ENCODE measurements around the gene CHSY1.

CHSY1 gene

DNA sequence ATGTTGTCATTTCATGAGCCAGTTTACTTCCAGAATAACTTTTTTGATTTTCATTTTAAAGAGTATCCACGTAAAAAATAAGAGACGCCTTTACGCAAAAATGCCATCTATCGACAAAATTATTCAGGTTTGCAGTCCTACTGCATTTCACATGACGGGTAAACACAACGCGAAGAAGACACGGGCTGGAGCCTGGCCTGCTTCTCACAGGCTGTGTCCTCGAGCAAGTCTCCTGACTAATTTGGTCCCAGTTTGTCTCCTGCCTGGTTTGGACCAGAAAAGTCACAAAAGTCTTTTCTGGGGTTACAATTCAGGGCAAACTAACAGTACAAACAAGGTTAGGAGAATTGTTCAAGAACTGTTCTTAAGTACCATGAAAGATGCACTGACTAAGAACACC, 51.7 kb downstream of the CHSY1 start:
- DNase-seq (ENCODE audit: low read depth) = no peak
- H3K4me3 ChIP-seq (ENCODE audit: low read depth, low read length) = no peak overlapping the region
- in situ Hi-C loops (cut with HindIII; ENCODE audit: low sequenced_read_pairs) = no loop called here
- TF ChIP-seq, protein P1, sequence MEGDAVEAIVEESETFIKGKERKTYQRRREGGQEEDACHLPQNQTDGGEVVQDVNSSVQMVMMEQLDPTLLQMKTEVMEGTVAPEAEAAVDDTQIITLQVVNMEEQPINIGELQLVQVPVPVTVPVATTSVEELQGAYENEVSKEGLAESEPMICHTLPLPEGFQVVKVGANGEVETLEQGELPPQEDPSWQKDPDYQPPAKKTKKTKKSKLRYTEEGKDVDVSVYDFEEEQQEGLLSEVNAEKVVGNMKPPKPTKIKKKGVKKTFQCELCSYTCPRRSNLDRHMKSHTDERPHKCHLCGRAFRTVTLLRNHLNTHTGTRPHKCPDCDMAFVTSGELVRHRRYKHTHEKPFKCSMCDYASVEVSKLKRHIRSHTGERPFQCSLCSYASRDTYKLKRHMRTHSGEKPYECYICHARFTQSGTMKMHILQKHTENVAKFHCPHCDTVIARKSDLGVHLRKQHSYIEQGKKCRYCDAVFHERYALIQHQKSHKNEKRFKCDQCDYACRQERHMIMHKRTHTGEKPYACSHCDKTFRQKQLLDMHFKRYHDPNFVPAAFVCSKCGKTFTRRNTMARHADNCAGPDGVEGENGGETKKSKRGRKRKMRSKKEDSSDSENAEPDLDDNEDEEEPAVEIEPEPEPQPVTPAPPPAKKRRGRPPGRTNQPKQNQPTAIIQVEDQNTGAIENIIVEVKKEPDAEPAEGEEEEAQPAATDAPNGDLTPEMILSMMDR (IDR thresholded peaks at IDR 0.05; ENCODE audit: low read depth, low read length, missing control alignments) = no peak

GRCh38 chr15:101198800-101199199, 53.0 kb downstream of the CHSY1 start:
- in situ Hi-C loops (cut with HindIII; ENCODE audit: low sequenced_read_pairs) = no loop called here
- TF ChIP-seq, protein P1 (IDR thresholded peaks at IDR 0.05; ENCODE audit: low read depth, low read length, missing control alignments) = no peak
- no peak for DNase-seq (ENCODE audit: low read depth)
- H3K4me3 ChIP-seq (ENCODE audit: low read depth, low read length) = no peak overlapping the region

GRCh38 chr15:101198031-101198575, 53.7 kb downstream of the CHSY1 start:
- DNase-seq (ENCODE audit: low read depth) = no peak
- no peak overlapping the region for H3K4me3 ChIP-seq (ENCODE audit: low read depth, low read length)
- in situ Hi-C loops (cut with HindIII; ENCODE audit: low sequenced_read_pairs) = no loop called here
- TF ChIP-seq, protein P1 (IDR thresholded peaks at IDR 0.05; ENCODE audit: low read depth, low read length, missing control alignments) = no peak

- TF ChIP-seq, protein P1 (IDR thresholded peaks at IDR 0.05; ENCODE audit: low read depth, low read length, missing control alignments) = no peak
- in situ Hi-C loops (cut with HindIII; ENCODE audit: low sequenced_read_pairs) = loop anchor here (5.0 kb wide), 2 partner anchors 58 to 82 kb away; partner anchors contain the start of gene CHSY1
- H3K4me3 ChIP-seq (ENCODE audit: low read depth, low read length) = no peak overlapping the region
- no peak for DNase-seq (ENCODE audit: low read depth)
Measured at GRCh38 chr15:101194546-101195125, 57.2 kb downstream of the CHSY1 start.

DNA sequence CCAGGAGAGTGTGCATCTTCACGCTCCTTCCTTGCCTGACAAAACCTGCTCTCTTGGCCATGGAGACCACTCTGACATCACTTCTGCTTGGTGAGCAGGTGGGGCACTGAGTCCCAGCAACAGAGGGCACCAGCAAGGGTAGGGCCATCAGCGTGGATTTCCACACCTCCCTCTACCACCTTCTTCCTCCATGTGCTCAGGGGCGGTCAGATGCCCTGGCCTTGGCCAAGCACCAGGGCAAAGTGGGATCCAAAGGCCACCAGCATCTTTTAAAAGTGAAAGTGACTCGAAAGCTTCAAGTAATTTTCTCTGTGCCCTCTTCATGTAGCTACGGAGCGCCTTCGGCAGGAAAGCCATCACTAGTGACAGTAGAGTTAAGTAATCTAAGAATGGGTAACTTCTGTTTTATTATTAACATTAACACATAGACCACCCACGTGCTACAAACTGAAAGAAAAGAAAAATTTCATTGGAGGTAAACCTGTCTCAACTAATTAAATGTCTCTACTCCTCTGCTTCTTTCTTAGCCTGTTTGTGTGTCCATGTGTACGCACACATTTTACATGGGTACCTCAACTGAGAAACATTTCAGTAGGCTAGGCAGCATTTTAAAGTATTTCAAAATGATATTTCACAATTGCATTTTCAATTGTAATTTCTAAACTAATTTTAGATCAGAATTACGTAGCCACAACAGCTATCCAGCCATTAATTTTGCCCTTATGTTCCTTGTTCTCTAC, 57.9 kb downstream of the CHSY1 start:
- TF ChIP-seq, protein P1 (IDR thresholded peaks at IDR 0.05; ENCODE audit: low read depth, low read length, missing control alignments) = no peak
- H3K4me3 ChIP-seq (ENCODE audit: low read depth, low read length) = no peak overlapping the region
- in situ Hi-C loops (cut with HindIII; ENCODE audit: low sequenced_read_pairs) = loop anchor here (5.0 kb wide), 2 partner anchors 58 to 82 kb away; partner anchors contain the start of gene CHSY1
- no peak for DNase-seq (ENCODE audit: low read depth)

GRCh38 chr15:101193120-101193644, 58.7 kb downstream of the CHSY1 start:
- TF ChIP-seq, protein P1 (IDR thresholded peaks at IDR 0.05; ENCODE audit: low read depth, low read length, missing control alignments) = no peak
- in situ Hi-C loops (cut with HindIII; ENCODE audit: low sequenced_read_pairs) = loop anchor here (5.0 kb wide), 2 partner anchors 59 to 81 kb away; partner anchors contain the start of gene CHSY1
- no peak for DNase-seq (ENCODE audit: low read depth)
- no peak overlapping the region for H3K4me3 ChIP-seq (ENCODE audit: low read depth, low read length)

Data from astrocyte of the cerebellum (primary cell).